Cardiac fibroblast (primary cell): ENCODE measurements around the gene CENATAC.
"Not testable (repeated sequence)": the region's sequence is repeated elsewhere in the genome, so short reads cannot be mapped to it uniquely, and the experiment has no call there.

Experiments
- DNase-seq, 2 donors: peaks; one replicate each; pipeline versions ENCODE4 v3.0.0 to v3.0.0-alpha.2; 2010; ENCODE audit warnings: low read depth in 2 of 2
- H3K4me3 ChIP-seq, 2 donors: replicated peaks in 1 of 2; 1 replicate in 1 of 2; 2 replicates in 1 of 2; pipeline ENCODE4 v1.5.1; 2011; ENCODE audit warnings: low read depth in 2 of 2, low read length in 2 of 2, mild to moderate bottlenecking in 2 of 2, moderate library complexity in 1 of 2
- TF ChIP-seq, protein P1 (sequence below): IDR thresholded peaks from one replicate; pipeline ENCODE4 v1.5.1; 2011; ENCODE audit warnings: low read depth, mild to moderate bottlenecking, low read length, inconsistent platforms

The CENATAC gene

DNA sequence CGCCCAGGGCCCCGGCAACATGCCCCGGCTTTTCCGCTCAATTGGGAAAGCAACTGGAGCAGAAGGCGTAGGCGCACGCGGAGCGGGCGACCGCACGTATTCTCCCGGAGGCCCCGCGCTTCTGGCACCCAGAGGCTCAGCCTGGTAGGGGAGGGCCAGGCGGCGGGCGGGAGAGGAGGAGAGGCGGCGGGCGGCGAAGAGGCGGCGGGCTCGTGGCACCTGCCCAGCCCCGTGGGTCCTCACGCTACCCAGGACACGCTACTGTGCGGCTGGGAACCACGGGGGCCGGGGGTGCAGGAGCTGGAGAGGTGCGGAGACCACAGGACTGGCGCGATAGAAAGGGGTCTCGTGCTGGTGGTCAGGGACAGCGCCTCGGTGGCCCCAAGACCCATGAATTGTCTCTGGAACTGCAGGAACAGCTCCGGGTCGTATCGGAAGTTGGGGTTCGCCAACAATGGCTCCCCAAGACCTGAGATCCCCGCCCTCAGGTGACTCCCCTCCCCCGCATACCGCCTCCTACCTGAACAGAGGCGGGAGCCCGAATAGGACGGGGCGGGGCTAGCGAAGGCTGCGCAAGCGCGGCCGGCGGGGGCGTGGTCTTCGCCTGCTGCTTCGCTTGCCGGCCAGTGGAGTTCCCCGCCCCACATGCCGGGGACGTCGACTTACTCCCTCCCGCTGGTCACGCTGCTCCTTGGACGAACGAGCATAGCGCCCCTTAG lies 32.5 kb downstream of the CENATAC start, which contains the start of gene SLC37A4:
Gene SLC37A4 (minus strand): TSS at position 549 of the 719 bp plus-strand sequence.
- TF ChIP-seq, protein P1, sequence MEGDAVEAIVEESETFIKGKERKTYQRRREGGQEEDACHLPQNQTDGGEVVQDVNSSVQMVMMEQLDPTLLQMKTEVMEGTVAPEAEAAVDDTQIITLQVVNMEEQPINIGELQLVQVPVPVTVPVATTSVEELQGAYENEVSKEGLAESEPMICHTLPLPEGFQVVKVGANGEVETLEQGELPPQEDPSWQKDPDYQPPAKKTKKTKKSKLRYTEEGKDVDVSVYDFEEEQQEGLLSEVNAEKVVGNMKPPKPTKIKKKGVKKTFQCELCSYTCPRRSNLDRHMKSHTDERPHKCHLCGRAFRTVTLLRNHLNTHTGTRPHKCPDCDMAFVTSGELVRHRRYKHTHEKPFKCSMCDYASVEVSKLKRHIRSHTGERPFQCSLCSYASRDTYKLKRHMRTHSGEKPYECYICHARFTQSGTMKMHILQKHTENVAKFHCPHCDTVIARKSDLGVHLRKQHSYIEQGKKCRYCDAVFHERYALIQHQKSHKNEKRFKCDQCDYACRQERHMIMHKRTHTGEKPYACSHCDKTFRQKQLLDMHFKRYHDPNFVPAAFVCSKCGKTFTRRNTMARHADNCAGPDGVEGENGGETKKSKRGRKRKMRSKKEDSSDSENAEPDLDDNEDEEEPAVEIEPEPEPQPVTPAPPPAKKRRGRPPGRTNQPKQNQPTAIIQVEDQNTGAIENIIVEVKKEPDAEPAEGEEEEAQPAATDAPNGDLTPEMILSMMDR: no peak
- peak within 1 kb of the TSS; percentile 72 to 90 for H3K4me3 ChIP-seq

DNA sequence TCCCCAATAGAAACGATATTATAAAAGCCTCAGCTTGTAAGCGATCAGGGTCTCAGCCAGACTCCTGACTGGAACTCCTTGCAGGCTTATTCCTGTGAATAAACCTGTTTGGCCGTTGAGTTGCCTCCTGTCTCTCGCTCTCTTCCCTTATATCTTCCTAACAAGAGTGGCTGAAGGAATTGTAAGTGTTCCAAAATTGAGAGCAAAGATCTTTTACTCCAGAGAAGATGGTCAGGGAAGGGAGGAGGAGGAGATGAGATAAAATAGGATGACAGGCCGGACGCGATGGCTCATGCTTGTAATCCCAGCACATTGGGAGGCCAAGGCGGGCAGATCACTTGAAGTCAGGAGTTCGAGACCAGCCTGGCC lies 34.0 kb downstream of the CENATAC start:
- DNase-seq: no peak
- TF ChIP-seq, protein P1: no peak

More for the DNA sequence above, 32.5 kb downstream of the CENATAC start, which contains the start of gene SLC37A4:
- peak; percentile 98 to 99 for DNase-seq

DNA sequence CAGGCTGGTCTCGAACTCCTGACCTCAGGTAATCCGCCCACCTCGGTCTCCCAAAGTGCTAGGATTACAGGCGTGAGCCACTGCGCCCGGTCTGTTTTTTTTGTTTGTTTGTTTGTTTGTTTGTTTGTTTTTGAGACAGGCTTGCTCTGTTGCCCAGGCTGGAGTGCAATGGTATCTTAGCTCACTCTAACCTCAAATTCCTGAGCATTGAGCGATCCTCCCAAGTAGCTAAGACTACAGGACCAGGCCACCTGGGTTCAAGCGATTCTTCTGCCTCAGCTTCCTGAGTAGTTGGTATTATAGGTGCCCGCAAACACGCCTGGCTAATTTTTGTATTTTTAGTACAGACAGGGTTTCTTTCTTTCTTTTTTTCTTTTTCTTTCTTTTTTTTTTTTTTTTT lies 35.5 kb downstream of the CENATAC start:
- peak in 1 of 2 donors; percentile 22 for DNase-seq
- not testable (repeated sequence) for H3K4me3 ChIP-seq

More for the DNA sequence above, 34.0 kb downstream of the CENATAC start:
- H3K4me3 ChIP-seq: no peak overlapping the region

DNA sequence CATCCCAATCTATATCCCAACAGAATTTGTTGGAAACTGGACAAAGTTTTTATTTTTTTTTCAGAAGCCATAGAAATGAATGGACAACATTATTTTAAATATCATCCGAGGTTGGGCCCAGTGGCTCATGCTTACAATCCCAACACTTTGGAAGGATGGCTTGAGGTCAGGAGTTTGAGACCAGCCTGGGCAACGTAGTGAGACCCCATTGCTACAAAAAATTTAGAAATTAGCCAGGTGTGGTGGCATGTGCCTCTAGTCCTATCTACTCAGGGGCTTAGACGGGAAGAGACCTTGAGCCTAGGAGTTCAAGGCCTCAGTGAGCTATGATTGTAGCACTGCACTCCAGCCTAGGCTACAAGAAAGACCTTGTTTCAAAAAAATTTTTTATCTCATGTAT lies 36.9 kb downstream of the CENATAC start:
- TF ChIP-seq, protein P1: no peak
- no peak overlapping the region for H3K4me3 ChIP-seq
- no peak for DNase-seq

DNA sequence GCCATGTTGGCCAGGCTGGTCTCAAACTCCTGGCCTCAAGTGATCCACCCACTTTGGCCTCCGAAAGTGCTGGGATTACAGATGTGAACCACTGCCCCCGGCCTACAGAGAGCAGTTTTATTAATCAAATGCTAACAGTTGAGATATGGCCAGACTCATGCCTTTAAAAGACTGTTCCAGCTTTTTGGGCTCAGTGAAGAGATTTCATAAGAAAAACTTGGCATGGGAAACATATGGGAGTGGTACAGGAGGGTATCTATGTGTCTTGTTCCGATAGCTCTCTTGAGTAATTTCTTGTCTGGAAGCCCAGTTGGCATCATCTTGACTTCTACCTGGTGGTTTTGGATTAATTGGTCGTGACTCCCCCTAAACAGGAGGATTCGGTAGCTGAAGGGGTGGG lies 40.9 kb downstream of the CENATAC start:
- no peak overlapping the region for H3K4me3 ChIP-seq
- TF ChIP-seq, protein P1: no peak
- no peak for DNase-seq

DNA sequence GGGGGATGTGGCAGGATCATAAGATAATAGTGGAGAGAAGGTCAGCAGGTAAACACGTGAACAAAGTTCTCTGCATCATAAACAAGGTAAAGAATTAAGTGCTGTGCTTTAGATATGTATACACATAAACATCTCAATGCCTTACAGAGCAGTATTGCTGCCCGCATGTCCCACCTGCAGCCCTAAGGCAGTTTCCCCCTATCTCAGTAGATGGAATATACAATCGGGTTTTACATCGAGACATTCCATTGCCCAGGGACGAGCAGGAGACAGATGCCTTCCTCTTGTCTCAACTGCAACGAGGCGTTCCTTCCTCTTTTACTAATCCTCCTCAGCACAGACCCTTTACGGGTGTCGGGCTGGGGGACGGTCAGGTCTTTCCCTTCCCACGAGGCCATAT lies 41.5 kb downstream of the CENATAC start:
- H3K4me3 ChIP-seq: not testable (repeated sequence)

DNA sequence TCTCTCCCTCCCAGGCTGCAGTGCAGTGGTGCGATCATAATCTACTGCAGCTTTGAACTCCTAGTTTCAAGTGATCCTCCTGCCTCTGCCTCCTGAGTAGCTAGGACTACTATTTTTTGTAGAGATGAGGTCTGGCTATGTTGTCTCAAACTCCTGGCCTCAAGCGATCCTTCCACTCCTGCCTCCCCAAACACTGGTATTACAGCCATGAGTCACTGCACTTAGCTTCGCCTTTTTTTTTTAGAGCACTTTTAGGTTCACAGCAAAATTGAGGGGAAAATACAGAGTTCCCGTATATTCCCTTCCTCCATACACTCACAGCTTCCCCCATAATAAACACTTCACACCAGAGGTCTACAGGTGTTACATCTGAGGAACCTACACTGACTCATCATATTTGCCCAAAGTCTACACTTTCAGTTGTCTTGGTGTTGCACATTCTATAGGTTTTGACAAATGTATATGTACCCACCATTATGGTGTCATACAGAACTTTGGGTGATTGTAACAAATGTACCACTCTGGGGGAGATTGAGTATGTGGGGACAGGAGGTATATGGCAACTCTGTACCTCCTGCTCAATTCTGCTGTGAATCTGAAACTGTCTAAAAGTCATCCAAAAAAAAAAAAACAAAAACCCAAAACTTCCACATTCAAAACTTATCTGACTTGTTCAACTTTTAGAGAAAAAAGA lies 44.0 kb downstream of the CENATAC start:
- peak in 1 of 2 donors; percentile 29 for DNase-seq
- no peak overlapping the region for H3K4me3 ChIP-seq
- TF ChIP-seq, protein P1: no peak

More for the DNA sequence above, 41.5 kb downstream of the CENATAC start:
- DNase-seq: not testable (repeated sequence)
